HG02943 (cell line): Measurements from ENCODE around the gene ARID5B.
A peak's percentile ranks its signal among the peaks of the same experiment; 100 is the strongest.
"Not testable (repeated sequence)": the region's sequence is repeated elsewhere in the genome, so short reads cannot be mapped to it uniquely, and the experiment has no call there.

ENCODE experiments used
- ATAC-seq: cut with Tn5 transposase; IDR thresholded peaks from one replicate; pipeline ENCODE4 v1.9.1; 2021; ENCODE audit warnings: mild to moderate bottlenecking, low read depth, moderate library complexity; ENCODE audit not compliant: unreplicated experiment

ARID5B gene

DNA sequence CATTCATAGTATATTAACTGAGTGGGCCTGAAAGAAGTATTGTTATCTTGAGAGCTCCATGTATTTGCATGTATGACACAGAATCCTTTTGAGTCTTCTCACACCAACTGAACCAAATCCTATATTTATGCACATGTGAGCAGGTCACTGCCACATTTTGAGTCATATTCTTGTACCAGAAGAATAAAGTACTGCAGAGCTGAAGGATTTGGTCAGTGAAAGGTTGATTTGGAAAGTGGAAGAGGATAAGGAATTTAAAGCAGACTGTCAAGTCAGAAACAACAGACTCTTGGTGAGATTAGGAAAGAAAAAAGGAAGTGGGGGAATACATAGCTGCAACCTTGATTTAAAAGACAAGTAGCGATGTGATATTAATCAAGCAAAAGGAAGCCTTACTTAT is 121.8 kb downstream of the ARID5B start:
- ATAC-seq: no peak

DNA sequence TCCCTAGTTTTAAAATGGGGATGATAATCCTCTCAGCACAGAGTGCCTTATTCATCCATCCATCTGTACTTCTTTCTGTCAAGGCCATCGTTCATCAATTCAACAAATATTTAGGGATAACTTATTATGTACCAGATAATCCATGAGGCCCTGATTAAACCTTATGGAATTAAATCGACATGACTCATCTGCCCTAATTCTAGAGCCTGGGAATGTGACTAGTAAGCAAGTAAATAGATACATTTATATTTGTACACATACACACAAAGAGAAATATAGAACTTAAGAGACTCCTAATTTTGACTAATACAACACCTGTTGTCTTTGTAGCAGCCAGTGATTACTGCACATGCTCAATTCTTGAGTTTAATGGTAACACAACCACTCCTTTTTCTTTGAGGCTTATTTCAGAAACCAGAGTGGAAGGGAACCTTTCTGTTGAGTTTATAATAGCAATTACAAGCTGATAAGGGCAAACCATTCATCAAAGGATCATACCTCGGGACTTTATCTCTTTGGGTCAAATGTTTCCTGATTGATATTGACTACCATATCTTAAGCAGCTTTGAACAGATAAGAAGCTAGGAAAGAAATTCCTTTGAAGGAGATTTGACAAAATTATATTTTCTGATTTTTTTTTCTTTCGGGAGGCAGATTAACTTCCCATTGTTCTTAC is 122.7 kb downstream of the ARID5B start:
- no peak for ATAC-seq

DNA sequence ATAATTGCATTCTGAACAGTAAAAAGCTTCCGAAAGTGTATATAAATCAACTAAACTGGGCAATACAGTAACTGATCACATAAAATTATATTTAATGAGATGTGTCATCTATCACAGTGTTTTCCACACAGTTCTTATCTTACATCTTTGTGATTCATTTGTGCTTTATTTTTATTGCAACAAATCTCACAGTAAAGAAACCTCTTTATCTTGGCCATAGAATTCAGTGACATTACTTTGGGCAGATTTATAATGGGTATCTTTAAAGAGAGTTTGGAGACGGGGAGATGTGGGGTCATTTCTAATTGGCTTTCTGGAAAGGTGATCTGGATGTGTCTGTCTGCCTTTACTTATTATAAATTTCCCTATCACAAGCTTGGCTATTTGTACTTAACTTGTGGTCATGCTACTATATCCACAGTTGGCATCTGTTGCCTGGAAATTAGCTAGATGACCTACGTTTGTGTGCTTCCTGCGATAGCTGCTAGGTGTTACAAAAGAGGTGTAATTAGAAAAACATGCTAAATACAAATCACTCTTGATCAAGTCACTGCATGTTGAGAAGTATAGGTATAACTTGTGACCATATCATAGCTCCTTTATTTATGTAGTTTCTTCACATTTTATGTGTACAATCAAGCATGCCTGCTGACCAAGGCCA is 123.8 kb downstream of the ARID5B start:
- ATAC-seq: no peak

DNA sequence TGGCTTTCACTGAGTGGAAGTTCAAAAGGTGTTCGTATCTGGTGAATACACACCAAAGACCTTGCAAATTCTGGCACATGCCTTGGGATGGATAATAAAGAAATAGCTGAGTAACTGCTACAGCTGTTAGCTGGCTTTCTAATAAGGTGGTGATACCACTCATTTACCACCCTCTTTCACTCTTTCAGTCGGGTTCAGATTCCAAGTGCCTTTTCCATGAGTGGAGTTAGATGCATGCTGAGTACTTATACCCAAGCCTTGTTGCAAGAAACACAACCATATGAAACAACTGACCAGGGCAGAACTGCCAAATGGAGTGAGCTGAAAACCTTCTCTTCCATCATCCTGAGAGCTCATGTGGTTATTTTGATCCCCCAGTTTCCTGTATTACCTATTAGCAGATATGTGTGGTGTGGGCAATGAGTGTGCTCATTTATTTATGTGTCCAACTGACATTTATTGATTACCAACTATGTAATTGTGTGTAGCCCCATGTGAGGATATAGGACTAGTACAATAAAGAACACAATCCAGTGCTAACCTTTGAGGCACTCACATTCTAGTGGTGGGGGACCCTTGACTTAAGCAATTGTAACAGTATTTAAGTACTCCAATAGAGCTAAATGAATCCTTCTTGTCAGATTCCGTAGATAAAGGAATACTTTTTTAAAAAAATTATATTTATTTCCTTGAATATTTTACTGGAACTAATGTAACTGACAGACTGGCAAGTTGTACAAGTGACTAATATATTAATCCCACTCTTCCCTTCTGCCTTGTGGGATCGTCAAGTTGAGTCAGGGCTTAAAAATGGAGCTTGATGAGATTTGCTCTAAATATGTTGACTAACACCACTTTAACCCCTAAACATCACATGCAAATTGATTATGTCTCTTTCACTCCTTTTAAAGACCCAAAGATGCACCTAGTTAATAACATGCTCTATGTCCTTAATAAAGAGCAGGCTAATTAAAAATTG is 124.7 kb downstream of the ARID5B start:
- no peak for ATAC-seq

DNA sequence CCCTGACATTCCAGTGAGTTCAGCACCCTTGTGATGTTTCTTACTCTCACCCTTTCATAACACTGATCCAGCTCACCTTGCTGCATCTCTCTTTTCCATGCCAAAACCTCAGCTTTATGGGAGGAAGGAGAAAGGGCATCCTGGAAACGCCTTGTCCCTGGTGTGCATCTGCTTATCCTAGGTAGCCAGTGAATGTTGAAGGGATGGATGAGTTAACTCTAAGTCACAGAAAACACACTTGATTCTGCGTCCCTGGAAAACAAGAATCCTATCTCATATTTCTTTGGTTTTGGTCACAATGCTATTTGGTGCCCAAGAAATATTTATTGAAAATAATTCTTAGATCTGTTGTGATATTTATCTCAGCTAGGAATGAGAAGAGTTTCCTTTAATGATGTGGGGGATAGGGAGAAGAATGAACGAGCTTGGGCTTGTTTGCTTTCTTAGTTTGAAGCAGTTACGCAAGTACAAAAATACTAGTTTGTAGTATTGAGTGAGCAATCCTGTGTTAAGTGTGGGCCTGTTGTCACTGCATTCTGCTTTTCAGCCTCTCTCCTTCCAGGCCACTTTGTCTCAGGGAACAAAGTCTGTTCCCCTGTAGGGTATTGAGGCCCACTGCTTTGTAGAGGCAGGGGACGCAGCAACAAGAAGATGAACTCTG is 126.5 kb downstream of the ARID5B start:
- no peak for ATAC-seq

DNA sequence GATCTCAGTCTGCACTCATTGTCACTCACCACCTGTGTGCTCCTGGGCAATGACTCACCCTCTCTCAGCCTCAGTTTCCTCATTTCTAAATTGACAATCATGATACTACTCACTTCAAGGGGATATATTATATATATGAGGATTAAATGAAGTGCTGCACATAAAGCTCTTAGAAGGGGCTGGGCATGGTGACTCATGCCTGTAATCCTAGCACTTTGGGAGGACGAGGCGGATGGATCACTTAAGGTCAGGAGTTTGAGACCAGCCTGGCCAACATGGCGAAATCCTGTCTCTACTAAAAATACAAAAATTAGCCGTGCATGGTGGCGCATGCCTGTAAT is 127.0 kb downstream of the ARID5B start:
- not testable (repeated sequence) for ATAC-seq

DNA sequence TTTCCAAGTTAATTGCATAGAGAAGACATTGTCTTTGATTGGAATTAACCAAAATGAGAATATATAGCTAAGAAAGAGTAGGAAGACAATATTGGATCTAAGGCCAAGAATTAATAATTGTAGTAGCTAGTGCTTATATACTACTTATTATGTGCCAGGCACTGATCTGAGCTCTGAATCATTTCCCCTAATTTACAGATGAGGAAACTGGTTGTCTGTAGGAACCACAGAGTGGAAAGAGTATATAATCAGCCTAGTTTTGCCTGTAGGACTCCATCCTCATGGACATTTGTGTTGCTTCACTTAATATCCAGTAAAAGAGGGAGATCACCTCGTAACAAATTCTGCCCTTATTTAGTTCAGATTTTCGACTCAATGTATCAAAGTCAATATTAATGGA is 127.9 kb downstream of the ARID5B start:
- ATAC-seq: no peak

DNA sequence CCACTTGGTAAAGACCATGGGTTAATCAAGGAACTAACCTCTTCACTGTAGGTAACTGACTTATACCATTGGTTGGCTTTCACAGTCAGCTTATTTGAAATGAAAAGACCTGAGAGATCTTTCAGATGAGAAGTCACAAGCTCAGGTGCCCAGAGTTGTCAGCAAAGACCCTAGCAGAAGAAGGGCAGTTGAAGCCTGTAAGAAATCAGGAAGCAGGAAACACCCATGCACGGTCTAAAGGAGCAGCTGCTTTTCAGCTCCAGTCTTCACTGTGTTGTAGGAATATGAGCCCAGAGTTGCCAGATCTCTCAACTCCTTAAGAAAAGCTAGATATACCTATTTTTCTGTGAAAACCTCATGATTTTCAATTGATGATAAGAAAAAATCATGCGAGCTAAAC is 130.0 kb downstream of the ARID5B start:
- ATAC-seq: no peak

DNA sequence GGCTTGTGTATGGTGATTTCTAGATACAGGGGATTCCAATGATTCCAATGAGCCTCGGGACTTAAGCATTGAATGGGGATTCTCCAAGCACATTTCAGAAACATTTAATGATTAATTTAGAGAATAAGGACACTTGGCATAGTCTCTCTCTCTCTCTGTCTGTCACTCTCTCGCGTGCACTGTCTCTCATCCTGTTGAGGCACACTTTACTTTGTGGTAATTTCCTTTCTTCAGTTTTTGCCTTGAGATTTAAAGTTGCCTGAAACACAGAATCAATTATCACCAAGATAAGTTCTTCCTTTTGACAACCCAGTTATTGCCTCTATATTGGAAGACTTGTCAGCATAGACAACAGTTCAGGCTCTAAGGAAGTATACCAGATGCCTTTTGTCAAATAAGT is 131.6 kb downstream of the ARID5B start:
- ATAC-seq: no peak

DNA sequence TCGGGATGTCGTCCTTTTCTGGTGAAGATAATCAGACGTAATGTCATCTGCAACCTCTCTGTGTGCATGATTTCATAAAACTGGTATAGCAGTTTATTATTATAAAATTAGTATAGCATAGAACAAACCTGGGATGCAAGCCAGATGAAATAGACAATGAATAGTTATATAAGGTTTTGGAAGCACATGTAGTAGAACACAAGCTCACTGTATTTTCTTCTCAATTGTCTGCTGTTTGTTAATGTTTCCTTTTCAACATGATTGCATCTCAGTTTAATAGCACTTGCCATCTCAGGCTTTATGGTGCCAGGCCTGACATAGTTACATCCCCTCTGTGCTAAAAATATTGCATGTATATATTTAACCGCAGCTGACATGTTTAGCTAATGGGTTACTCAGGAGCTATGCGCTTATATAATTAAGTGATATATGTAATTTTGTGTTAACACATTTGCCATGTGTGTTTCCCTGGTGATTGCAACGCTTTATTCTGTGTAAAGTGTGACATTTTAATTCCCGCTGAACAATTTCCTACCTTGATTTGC is 132.7 kb downstream of the ARID5B start:
- no peak for ATAC-seq

DNA sequence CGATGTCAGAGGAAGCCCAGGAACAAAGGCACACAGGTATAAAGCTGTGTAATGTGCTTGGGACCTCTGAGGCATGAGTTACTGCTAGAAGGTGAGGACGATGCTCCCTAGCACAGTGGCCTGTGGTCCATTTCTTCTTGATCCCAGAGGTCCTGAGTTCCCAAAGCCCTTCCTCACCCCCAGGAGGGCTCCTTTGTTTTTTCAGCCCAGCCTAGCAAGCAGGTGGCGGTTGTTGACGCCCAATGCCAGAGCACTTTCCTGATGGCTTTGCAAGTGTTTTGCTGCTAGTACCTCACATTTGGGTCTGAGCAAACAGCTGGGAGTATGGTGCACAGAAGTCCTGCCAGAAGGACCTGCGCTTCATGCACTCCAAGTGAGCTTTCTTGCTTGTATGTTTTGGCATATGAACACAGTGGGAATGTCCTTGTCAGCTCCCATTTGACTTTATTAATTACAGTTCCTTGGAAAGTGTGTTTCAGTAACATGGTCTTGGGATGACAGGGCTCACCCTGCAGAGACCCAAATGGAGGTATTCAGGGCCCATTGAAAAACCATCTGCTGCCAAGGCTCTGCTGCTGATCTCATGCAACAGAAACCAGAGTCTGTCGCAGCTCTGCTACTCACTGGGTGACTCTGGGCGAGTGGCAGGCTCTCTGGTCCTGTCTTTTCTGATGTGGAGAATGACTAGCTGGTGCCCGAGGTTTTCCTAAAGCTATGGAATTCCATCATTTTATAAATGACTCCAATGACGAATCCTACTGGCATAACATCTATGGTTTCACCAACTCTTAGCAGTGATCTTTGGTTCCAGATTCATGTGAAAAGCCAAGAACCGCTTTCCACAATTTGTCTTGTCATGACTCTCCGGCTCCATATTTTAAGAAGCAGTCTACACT is 134.9 kb downstream of the ARID5B start:
- ATAC-seq: no peak

DNA sequence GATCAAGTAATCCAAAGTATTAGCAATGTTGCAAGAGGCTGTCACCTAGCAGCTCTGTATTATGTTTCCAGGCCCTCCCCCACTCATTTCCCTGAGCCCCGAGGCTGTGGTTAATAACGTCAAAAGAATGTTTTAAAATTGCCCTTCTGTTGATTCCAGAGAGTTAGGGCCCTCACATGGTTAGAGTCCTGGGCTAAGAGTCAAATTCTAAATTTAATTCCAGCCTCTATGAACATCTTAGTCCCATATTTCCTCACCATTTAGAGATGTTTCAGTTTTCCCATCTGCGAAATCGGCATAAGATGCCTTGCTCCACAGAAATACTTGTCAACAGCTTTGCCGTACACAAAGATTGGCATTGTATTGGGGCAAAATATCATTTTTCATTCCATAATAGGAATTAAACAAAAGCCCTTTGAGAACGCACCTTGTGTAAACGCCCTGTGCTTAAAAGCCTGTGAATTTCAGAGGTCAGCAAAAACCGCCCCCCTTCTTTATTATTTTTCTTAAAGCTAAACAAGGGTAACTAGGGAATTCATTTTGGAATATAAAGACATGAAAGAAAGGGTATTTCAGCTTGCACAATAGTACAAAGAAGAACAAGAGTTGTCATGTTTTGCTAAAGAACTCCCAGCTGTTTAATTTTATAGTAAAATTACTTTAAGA is 135.8 kb downstream of the ARID5B start:
- no peak for ATAC-seq

DNA sequence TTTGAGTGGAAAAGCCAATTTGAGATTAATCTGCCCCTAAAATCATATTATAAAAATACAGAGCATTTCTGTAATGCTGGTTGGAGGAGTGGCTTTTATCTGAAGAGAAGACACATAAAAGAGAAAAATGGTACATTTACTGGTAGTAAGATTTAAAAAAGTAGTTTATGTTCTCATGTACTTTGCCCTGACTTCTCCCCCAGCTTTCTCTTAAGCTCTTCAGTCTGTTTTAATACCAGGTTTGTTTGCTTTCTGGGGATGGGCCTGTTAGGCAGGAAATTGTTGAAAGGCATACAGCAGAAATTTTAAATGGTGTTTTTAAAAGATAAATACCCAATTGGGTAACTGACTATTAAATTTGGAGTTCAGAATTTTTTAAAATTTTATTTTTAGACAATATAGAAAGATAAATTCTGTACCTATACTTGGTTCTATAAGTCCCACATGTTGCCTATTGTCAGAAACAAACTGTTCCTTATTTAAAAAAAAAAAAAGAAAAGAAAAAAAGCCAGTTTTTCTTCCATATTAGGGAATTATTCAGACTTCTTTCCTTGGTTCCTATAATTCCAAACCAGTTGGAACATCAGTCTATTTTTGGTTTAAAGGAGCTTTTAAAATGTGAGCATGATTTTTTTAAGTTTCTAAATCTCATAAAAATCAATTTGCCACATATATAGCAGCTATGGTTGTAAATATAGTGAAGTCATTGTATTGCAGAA is 136.6 kb downstream of the ARID5B start:
- ATAC-seq: no peak

DNA sequence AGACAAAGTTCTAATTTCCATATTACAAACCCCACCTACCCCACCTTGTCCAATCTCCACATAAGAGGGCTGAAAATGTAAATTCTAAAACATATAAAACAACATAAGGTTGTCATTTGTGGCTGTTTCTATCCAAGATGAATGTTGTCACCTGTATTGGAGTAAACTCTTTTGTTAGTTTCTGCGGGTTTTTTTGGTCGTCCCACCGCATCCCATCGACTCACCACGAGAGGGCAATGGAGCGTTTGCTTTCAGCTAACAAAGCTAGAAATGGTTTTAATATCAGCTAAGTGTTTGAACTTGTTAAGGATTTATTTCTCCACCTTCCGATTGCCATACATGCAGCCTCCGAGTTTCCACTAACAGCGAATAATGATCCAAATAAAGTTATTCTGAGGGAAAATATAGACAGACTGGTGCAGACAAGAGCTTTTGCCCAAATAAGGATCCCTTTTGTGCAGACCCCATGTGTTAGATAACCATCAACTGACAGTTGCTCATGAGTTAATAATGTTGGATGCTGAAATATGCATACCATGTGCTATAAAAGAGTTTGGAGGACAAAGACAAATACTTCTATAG is 137.2 kb downstream of the ARID5B start:
- ATAC-seq: peak; percentile 52

DNA sequence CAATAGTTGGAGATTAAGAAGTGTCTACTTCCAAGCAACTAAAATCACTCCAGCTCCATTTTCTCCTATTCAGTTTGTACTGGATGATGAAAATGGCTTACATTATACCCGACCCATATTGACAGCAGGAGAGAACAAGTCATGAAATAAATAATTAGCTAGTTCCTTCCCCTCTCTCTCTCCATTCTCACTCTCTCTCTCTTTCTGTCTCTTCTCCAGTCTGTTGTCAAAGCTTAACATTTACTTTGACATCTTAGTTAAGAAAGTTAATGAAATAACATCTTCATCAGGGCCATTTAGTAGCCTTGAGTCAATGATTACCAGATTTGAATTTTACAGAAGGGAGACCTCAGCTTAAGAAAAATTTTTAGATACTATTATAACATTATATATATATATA is 138.5 kb downstream of the ARID5B start:
- no peak for ATAC-seq

DNA sequence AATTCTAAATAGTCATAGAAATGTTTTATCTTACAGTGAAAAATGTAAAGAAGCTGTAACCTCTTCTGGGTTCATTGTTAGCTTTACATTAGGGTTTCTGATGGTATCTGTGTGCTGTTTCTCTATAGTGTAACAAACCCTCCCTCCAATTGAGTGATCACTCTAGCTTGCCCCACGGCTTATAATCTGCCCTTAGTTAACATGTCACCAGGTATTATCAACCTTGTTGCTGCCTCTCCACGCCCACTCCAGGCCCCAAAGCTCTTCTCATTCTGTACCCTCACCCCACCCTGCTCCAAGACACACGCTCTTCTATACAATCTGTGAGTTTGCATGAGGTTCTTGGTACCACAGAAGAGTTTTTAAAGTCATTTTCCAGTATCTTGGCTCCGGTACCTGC is 139.4 kb downstream of the ARID5B start:
- no peak for ATAC-seq

DNA sequence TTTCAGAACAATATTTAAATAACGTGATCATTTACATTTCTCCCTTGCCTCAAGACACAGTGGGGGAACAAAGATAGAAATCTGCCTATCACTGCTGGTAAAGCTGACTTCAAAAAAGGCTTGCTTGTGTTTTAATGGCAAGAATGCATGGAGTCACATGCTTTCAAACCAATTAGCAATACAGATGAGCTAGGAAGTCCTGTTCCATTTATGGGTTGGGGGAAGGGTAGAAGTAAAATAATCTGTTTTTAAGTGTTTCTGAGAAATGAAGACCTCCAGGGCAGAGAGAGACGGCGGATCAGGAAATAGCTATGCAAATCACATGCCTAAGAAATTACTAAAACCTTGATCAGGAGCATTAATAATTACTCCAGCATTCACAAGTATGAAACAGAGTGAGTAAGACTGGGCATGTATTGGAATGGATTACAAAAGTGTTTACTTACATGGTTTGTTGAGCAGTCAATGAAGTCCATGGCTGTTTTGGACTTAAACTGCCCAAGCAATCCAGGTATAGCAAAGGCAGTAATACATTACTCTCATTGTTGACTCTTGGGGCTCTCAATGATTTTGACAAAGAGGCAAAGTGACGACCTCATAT is 142.0 kb downstream of the ARID5B start:
- no peak for ATAC-seq

DNA sequence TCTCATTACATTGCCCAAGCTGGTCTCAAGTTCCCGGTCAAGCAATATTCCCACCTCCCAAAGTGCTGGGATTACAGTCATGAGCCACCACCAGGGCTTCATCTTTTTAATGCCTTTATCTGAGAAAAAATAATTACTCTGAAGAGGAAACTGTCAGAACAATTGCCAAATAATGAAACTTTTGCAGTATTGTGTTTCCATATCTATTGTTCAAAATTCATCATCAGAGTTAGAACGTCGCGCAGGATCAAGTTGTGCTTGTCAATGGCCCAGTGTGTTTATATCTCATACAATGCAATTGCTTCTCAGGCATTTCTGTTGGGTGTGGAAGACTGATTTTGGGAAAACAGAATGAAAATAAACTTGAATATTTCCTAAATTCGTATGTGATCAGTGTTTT is 143.1 kb downstream of the ARID5B start:
- ATAC-seq: no peak
